WERI-Rb-1 (cell line): ENCODE results near the gene ANKRD2.

ENCODE experiments used
- DNase-seq: peaks from one replicate; pipeline ENCODE4 v3.0.0-alpha.2; 2020
- H3K27ac ChIP-seq: fragments of 250-450 bp; sonication (Bioruptor Pico); 2 replicates; pipeline ENCODE4 v1.5.1; 2020; ENCODE audit warnings: mild to moderate bottlenecking, moderate library complexity
- H3K27me3 ChIP-seq: fragments of 250-450 bp; sonication (Bioruptor Pico); 2 replicates; pipeline ENCODE4 v1.5.1; 2021; ENCODE audit warnings: mild to moderate bottlenecking, low read depth, moderate library complexity; ENCODE audit not compliant: insufficient read depth, severe bottlenecking
- H3K36me3 ChIP-seq: fragments of 250-450 bp; sonication (Bioruptor Pico); 2 replicates; pipeline ENCODE4 v1.5.1; 2020; ENCODE audit warnings: mild to moderate bottlenecking, moderate library complexity
- H3K4me3 ChIP-seq: 2 replicates; pipeline ENCODE4 v1.5.1; 2011; ENCODE audit warnings: low read depth, mild to moderate bottlenecking, control low read depth, low read length
- H3K9me3 ChIP-seq: fragments of 250-450 bp; sonication (Bioruptor Pico); 2 replicates; pipeline ENCODE4 v1.5.1; 2021; ENCODE audit warnings: mild to moderate bottlenecking, moderate library complexity; ENCODE audit not compliant: severe bottlenecking
- CTCF ChIP-seq: IDR thresholded peaks from 2 replicates; pipeline ENCODE4 v1.5.1; 2011; ENCODE audit warnings: low read depth, mild to moderate bottlenecking, control low read depth, inconsistent platforms, low read length

Gene ANKRD2

GRCh38 chr10:97589479-97589878, 16.9 kb downstream of the ANKRD2 start, which contains the start of gene C10orf62:
Gene C10orf62 (plus strand): TSS chr10:97589721. CDS start chr10:97589898, 177 bp downstream.
- no peak within 1 kb of the TSS for H3K4me3 ChIP-seq

GRCh38 chr10:97590082-97590747, 17.6 kb downstream of the ANKRD2 start:
- no peaks in the 10 kb centered on the region for H3K36me3 ChIP-seq
- TF ChIP-seq CTCF, result no peak
- no peaks in the 10 kb centered on the region for H3K9me3 ChIP-seq
- DNase-seq, result no peak
- no peaks in the 10 kb centered on the region for H3K27me3 ChIP-seq
- H3K27ac ChIP-seq, result no peak overlapping the region
- no peak overlapping the region for H3K4me3 ChIP-seq

More at GRCh38 chr10:97589479-97589878, 16.9 kb downstream of the ANKRD2 start, which contains the start of gene C10orf62:
- Histone ChIP-seq H3K27ac (no peak within 1 kb of the TSS), H3K9me3 (no peaks in the 10 kb centered on the region), H3K36me3 (no peaks in the 10 kb centered on the region), H3K27me3 (no peaks in the 10 kb centered on the region)
- TF ChIP-seq CTCF, result no peak
- no peak for DNase-seq

- H3K9me3 ChIP-seq, result no peaks in the 10 kb centered on the region
- DNase-seq, result no peak
- H3K27me3 ChIP-seq, result no peaks in the 10 kb centered on the region
- H3K4me3 ChIP-seq, result no peak overlapping the region
- no peak overlapping the region for H3K27ac ChIP-seq
- no peaks in the 10 kb centered on the region for H3K36me3 ChIP-seq
- TF ChIP-seq CTCF, result no peak
These were observed 18.3 kb downstream of the ANKRD2 start for GRCh38 chr10:97590748-97591495.

GRCh38 chr10:97593421-97593820, 20.8 kb downstream of the ANKRD2 start:
- Histone ChIP-seq H3K27me3 (no peaks in the 10 kb centered on the region), H3K9me3 (no peaks in the 10 kb centered on the region), H3K4me3 (no peak overlapping the region), H3K36me3 (no peaks in the 10 kb centered on the region), H3K27ac (no peak overlapping the region)
- no peak for TF ChIP-seq CTCF
- DNase-seq, result no peak

GRCh38 chr10:97596101-97597082, 23.8 kb downstream of the ANKRD2 start:
- H3K4me3 ChIP-seq, result no peak overlapping the region
- H3K27ac ChIP-seq, result no peak overlapping the region
- no peaks in the 10 kb centered on the region for H3K9me3 ChIP-seq
- no peaks in the 10 kb centered on the region for H3K27me3 ChIP-seq
- no peak for TF ChIP-seq CTCF
- no peak for DNase-seq
- H3K36me3 ChIP-seq, result no peaks in the 10 kb centered on the region
